NCI-H82 treated with DMSO at 0.1 percent for 48 hours (cell line): Measurements from ENCODE around the gene OR52L1.
"Not testable (repeated sequence)": the region's sequence is repeated elsewhere in the genome, so short reads cannot be mapped to it uniquely, and the experiment has no call there.

ENCODE experiments used
- DNase-seq: peaks from one replicate; lab custom pipeline; 2025; ENCODE audit not compliant: unreplicated experiment; lab: John Stamatoyannopoulos, UW

Gene OR52L1

DNA sequence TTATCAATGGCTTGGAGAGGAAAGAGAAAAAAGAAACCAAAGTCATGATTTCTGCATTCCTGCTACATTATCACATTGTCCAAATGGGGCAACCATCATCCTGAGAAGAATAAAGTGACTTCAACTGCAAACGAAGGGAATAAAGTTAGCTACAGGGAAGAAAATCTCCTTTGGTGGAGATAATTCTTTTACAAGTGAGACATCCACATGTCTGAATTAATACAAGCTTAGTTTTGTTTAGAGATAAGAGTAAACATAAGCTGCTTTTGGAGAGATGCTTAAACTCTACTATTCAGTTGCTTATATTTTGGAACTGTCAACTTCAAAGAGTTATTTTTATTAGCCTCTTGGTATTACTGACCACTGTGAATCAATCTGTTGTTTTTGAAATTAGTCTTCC lies at the start of gene OR52L1:
Gene OR52L1 (minus strand): TSS at position 101 of the 400 bp plus-strand sequence. CDS start 55 bp downstream, at position 46.
- no peak for DNase-seq

DNA sequence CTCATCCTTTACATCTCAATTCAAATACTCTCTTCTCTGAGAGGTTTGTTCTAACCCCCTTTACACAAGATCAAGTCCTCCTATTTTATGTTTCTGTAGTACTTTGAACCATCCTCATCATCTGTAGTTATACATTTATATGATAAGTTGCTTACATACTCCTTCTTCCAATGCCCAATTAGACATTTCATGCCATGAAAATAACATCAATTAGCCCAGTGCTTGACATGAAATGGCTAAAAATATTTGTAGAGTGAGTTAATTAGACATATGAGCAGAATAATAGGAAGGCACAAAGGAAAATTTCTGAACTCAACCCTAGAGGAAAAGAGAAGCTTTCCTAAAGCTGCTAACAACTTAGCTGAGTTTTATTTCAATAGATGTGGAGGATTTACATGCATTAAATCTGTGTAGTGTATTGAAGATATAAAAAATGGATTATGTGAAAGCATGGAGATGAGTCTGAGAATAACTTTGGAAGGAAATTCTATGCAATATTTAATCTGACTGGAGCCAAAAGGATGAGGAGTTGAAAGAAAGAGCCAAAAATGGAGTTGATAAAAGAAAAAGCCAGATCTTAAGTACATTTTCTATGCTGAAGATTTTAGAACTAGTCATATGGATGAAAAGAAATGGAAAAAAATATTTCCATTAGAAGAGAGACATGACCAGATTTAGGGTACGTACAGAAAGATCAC lies 44.1 kb upstream of the OR52L1 start, which contains the start of gene OR56A1:
Gene OR56A1 (minus strand): TSS at position 51 of the 698 bp plus-strand sequence. CDS start 3,066 bp downstream, outside the sequence.
- DNase-seq, result no peak

DNA sequence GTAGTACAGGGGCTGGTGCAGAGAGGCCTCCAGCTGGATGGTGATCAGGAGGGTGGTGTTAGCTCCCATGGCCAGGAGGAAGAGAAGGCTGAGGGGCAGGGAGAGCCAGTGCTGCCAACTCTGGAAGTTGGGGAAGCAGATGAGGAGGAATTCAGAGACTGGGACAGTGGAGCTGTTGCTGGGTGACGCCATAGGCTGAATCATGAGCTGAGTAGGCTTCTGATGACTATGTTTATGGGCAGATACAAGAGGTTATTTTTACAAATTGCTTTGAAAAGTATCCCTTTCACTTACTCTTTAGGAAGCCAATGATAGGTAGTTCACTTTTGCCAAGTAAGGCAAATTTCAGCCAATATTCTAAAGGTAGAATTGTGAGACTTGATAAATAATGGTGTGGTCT lies 40.7 kb upstream of the OR52L1 start:
- no peak for DNase-seq

DNA sequence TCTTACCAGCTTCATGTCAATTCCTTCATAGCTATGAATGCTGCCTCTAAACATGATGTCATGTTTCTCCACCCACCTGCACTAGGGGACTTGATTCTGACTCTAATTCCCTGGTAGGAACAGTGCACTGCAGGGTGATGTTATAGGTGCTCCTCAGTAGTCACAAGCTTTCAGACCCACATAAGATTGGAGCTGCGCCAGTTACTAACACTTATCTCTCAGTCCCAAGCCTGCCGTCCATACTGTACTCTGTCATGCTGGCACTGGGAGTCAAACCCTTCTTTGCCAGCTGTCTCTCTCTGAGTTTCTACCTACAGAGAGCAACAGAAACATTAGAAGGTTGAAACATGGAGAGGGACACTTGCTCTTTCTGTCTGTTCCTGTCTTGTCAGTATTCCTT lies 38.3 kb upstream of the OR52L1 start:
- DNase-seq, result no peak

- peak; percentile 1 for DNase-seq
These were observed 36.2 kb upstream of the OR52L1 start for GRCh38 chr11:6022956-6023355.

GRCh38 chr11:6013042-6013441 lies 26.3 kb upstream of the OR52L1 start:
- DNase-seq, result no peak

GRCh38 chr11:6012035-6012668 lies 25.4 kb upstream of the OR52L1 start:
- DNase-seq, result no peak

DNA sequence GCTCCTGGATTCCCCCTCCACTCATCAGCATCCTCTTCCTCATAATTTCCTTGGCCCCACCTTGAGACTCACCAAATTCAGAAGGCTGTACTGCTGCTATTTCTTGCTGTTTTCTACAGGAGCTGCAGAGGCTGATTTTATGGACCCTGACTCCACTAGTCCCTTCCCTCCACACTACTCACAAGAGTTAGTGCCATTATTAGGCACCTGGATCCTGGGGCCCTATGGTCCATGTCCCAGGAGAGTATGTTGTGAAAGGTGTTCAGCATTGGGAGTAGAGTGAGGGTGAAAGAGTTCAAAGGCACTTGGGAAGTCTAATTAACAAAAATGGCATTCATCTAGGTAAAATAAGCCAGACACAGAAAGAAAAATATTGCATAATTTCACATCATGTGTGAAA lies 20.1 kb upstream of the OR52L1 start, which contains the start of gene OR56A4:
Gene OR56A4 (minus strand): TSS at position 101 of the 400 bp plus-strand sequence. CDS start 3,954 bp downstream, outside the sequence.
- DNase-seq, result no peak

- DNase-seq, result no peak
These were observed 19.6 kb upstream of the OR52L1 start for GRCh38 chr11:6006395-6006794.

DNA sequence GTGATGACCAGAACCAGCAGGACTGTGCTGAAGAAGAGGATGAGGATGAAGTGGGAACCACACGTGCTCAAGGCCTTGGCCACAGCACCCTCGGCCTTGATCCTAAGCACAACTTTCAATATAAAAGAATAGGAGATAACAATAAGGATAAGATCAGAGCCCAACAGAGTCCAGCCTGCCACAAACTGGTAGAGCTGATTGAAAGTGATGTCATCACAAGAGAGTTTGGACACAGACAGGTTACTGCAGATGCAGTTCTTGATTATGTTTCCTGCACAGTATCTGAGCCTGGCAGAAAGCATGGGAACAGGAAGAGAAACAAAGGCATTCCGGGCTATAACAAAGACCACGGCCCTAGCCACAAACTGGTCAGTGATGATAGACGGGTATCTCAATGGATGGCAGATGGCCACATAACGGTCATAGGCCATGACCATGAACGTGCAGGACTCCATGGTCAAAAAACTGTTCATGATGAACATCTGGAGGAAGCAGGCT lies 15.5 kb upstream of the OR52L1 start:
- DNase-seq, result no peak

- DNase-seq, result no peak
These were observed 8.0 kb upstream of the OR52L1 start for GRCh38 chr11:5994791-5995190.

GRCh38 chr11:5992604-5993251 lies 5.9 kb upstream of the OR52L1 start:
- DNase-seq, result no peak

DNA sequence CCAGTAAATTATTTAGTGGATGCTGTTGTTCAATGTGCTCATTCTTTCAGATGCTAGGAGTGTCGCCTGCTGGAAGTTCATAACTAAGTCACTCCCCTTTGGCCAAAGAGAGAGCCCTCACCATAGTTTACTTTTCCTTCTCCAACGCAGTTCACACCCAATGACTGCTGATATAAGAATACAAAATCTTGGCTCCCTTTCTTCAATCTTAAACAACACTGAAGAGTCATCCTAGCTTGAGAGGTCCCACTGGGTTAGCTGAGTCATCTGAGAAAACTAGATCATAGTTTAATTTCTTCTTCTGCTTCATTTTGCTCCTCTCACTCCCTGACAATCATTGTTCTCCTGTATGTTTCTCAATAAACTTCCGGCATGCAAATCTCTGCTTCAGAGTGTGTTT lies 5.4 kb upstream of the OR52L1 start:
- DNase-seq, result no peak

DNA sequence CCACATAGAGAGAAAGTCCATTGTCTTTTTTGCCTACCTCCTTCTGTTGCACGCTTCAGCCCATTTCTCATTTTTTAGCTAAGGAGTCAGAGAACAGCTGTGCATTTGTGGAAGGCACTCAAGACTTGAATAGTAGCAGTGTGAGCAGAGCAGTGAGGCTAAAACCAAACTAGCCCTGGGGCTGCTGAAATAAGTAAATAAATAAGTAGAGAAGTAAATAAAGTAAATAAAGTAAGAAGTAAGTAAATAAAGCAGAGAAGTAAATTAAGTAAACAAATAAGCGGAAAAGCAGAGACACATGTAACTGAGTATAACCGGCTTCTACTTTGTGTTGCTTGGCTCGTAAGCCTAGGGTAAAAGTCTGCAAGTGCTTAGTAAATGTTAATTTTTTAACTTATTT lies 2.4 kb upstream of the OR52L1 start:
- DNase-seq, result no peak

DNA sequence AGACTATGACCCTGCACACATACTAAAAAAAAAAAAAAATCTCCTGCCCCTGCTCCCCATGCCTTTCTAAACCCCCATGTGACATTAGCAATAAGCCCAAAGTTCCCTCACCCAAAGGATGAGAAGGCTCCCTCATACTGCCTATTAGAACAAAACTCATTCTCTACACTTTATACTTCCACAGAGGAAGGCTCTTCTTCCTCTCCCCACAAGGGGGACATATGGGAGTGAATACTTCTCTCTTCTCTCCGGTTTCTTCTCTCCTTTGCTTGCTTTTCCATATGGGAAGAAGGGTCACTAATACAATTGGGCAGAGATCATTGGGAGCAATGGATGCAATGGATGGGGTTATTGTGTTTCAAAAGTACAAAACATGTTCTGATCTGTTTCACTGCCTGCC lies 3.3 kb downstream of the OR52L1 start:
- DNase-seq, result no peak

DNA sequence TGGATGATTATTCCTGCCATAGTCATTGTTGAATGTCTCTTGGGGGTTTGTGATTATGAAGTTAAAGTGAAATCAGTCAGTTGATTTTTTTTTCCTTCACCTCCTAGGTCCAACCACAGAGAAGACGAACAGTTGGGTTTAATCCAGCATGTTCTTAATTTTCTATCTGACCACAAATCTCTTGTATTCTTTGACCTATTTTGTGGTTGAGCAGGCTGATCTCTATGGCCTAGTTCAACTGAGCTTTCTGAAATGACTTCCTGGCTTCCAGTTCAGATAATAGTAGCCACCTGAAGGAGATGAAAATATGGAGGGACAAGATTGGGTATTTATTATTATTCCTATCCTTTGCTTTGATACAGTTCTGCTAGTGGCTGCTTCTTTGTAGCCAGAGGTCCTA lies 13.3 kb downstream of the OR52L1 start:
- no peak for DNase-seq

DNA sequence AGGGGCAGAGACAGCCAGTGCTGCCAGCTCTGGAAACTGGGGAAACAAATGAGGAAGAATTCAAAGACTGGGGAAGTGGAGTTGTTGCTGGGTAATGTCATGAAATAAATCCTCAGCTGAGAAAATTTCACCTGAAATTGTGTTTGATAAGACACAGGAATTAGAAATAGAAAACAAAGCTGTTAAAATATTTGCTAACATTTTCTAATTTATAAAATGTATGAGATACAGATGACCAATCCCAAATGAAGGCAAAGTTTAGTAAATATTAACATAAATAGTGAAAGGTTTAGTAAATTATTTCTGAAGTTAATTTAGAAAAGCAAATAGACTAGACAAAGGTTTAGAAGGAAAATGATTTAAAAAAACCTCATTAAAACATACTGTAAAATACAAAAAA lies 18.4 kb downstream of the OR52L1 start, which contains the start of gene OR56A5:
Gene OR56A5 (minus strand): TSS at position 101 of the 400 bp plus-strand sequence. CDS start 0 bp downstream, at position 101.
- DNase-seq, result no peak

DNA sequence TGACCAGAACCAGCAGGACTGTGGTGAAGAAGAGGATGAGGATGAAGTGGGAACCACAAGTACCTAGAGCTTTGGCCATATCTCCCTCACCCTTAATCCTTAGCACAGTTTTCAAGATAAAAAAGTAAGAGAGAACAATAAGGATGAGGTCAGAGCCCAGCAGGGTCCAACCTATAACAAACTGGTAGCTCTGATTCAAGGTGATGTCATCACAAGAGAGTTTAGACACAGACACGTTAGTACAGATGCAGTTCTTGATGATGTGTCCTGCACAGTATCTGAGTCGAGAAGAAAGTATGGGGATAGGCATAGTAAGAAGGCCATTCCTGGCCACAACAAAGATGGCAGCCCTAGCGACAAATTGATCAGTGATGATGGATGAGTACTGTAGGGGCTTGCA lies 19.1 kb downstream of the OR52L1 start:
- no peak for DNase-seq

DNA sequence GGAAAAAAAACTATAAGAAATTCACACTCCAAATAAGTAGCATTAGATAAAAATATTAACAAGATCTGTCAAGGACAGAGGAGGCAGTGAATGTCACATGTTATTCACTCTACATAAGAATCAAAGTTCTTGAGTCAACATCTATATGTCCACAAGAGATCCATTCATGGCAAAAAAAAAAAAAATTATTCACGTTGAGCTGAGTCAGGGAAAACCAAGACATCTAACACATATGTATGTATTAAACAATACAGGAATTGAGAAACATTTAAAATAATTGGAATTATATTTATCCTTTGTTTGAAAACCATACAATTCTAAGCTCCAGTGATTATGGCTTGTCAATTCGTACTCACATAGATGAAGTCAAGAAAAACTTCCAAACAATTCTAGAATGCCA lies 19.8 kb downstream of the OR52L1 start:
- DNase-seq, result no peak

GRCh38 chr11:5960704-5961320 lies 26.0 kb downstream of the OR52L1 start:
- DNase-seq, result not testable (repeated sequence)

GRCh38 chr11:5955586-5955985 lies 31.2 kb downstream of the OR52L1 start:
- no peak for DNase-seq
